Aortic smooth muscle cell (primary cell): ENCODE results near the gene BLOC1S6. TPM values are rescaled to one million over a fixed set of nuclear protein-coding genes. Genes with fewer than 3 reads are reported as not detected.

Source experiments
- total RNA-seq: library from RNA; depleted of rRNA; stranded (reverse); fragments of >200 nt; gene quantifications from 2 replicates; pipeline ENCODE4 v1.2.3, GENCODE V29; 2014

BLOC1S6 gene
- total RNA-seq, result 92.1 and 114 TPM in 2 replicates

GRCh38 chr15:45587095-45587862 is at the start of gene BLOC1S6:
TSS of gene BLOC1S6 (plus strand) at chr15:45587379. CDS start at chr15:45587444, 65 bp downstream.

GRCh38 chr15:45634432-45635190 is 47.4 kb downstream of the BLOC1S6 start, which contains the start of gene SQOR:
TSS of gene SQOR (plus strand) at chr15:45635029. CDS start at chr15:45658924, 23,895 bp downstream.

Other genes starting within 250 kb of the BLOC1S6 start
- gene GATM, start 208.8 kb upstream of the BLOC1S6 start, total RNA-seq, result 0.37 and 0.40 TPM in 2 replicates
- gene SLC30A4, start 64.6 kb upstream of the BLOC1S6 start, total RNA-seq, result 12.8 and 15.0 TPM in 2 replicates
- 127 and 159 TPM in 2 replicates for gene SQOR, start 47.6 kb downstream of the BLOC1S6 start, total RNA-seq